ENCODE data around the gene PSG7.
"Not testable (repeated sequence)": the region's sequence is repeated elsewhere in the genome, so short reads cannot be mapped to it uniquely, and the experiment has no call there.

GRCh38 chr19:42900561-42900960 lies 36.4 kb downstream of the PSG7 start:
- not testable (repeated sequence) for TF ChIP-seq CTCF, POLR2AphosphoS5, POLR2A (IDR thresholded peaks at IDR 0.05)
